PC-3 (cell line): Measurements from ENCODE around the gene GRIA1. TPM values are rescaled to one million over a fixed set of nuclear protein-coding genes. Genes with fewer than 3 reads are reported as not detected.

Source experiments
- ATAC-seq: fragments of 200-7000 bp; cut with Tn5 transposase; 2 replicates; pipeline ENCODE4 v1.9.1; 2020; ENCODE audit warnings: mild to moderate bottlenecking, moderate library complexity
- BruUV-seq: library from RNA; stranded (reverse); fragments of 400-500 nt; replicated peaks from 2 replicates; lab custom pipeline; 2021; lab: Mats Ljungman, UMichigan
- CTCF ChIA-PET: fragments of 300-600 bp; sonication (Branson Sonifier 250); formaldehyde crosslinking; loops from one replicate; lab custom pipeline; 2022; ENCODE audit warnings: antibody characterized with exemption; lab: Charles Lee
- POLR2A ChIA-PET: fragments of 300-600 bp; sonication (Branson Sonifier 250); formaldehyde crosslinking; loops from one replicate; lab custom pipeline; 2022; ENCODE audit warnings: antibody characterized with exemption; ENCODE audit not compliant: unreplicated experiment; lab: Charles Lee
- DNase-seq: peaks from one replicate; pipeline ENCODE4 v3.0.0-alpha.2; 2015
- H2AFZ ChIP-seq: fragments of 300-600 bp; sonication (generic); 2 replicates; pipeline ENCODE4 v1.6.0; 2016; ENCODE audit warnings: antibody characterized with exemption, low read length
- H3F3A ChIP-seq: fragments of 300-600 bp; sonication (generic); one replicate; pipeline ENCODE4 v1.6.0; 2017; ENCODE audit warnings: antibody characterized with exemption, low read length, control low read depth, mild to moderate bottlenecking; ENCODE audit not compliant: unreplicated experiment
- H3K27ac ChIP-seq: fragments of 300-600 bp; sonication (generic); 2 replicates; pipeline ENCODE4 v1.5.1; 2016; ENCODE audit warnings: mild to moderate bottlenecking, low read length
- H3K27me3 ChIP-seq: fragments of 300-600 bp; sonication (generic); 2 replicates; pipeline ENCODE4 v1.6.1; 2016; ENCODE audit warnings: low read length, mixed read lengths
- H3K36me3 ChIP-seq: fragments of 300-600 bp; sonication (generic); 2 replicates; pipeline ENCODE4 v1.6.1; 2016; ENCODE audit warnings: low read depth, mixed run types, low read length, mixed read lengths
- H3K4me1 ChIP-seq: fragments of 300-600 bp; sonication (generic); 2 replicates; pipeline ENCODE4 v1.5.1; 2016; ENCODE audit warnings: low read length; ENCODE audit not compliant: insufficient read depth
- H3K4me2 ChIP-seq: fragments of 300-600 bp; sonication (generic); 2 replicates; pipeline ENCODE4 v1.6.0; 2016; ENCODE audit warnings: low read length
- H3K4me3 ChIP-seq: fragments of 300-600 bp; sonication (generic); 2 replicates; pipeline ENCODE4 v1.5.1; 2016; ENCODE audit warnings: mild to moderate bottlenecking, low read length, mixed read lengths
- H3K79me2 ChIP-seq: fragments of 300-600 bp; sonication (generic); 2 replicates; pipeline ENCODE4 v1.6.1; 2017; ENCODE audit warnings: low read length, mixed read lengths
- H3K9ac ChIP-seq: fragments of 300-600 bp; sonication (generic); 2 replicates; pipeline ENCODE4 v1.6.0; 2016; ENCODE audit warnings: mild to moderate bottlenecking, low read length
- H3K9me2 ChIP-seq: fragments of 300-600 bp; sonication (generic); replicated peaks from 2 replicates; pipeline ENCODE4 v1.6.1; 2016; ENCODE audit warnings: mixed run types, low read length, mixed read lengths
- H3K9me3 ChIP-seq: fragments of 300-600 bp; sonication (generic); 2 replicates; pipeline ENCODE4 v1.6.1; 2016; ENCODE audit warnings: low read length, mixed read lengths
- H4K20me1 ChIP-seq: fragments of 300-600 bp; sonication (generic); 2 replicates; pipeline ENCODE4 v1.6.1; 2016; ENCODE audit warnings: low read length, mixed read lengths
- CTCF ChIP-seq: fragments of 300-600 bp; sonication (generic); conservative IDR thresholded peaks from 2 replicates; pipeline ENCODE4 v1.5.1; 2017; ENCODE audit warnings: antibody characterized with exemption, low read depth, mild to moderate bottlenecking, low read length
- EZH2 ChIP-seq: fragments of 300-600 bp; sonication (generic); IDR thresholded peaks from one replicate; pipeline ENCODE4 v1.6.1; 2017; ENCODE audit warnings: antibody characterized with exemption, mild to moderate bottlenecking, low read length; ENCODE audit not compliant: unreplicated experiment
- EZH2phosphoT487 ChIP-seq: fragments of 300-600 bp; sonication (generic); IDR thresholded peaks from 2 replicates; pipeline ENCODE4 v1.6.1; 2018; ENCODE audit warnings: mild to moderate bottlenecking, antibody characterized with exemption, low read length, borderline replicate concordance
- intact Hi-C: fragments of 100-400 bp; cut with micrococcal nuclease; formaldehyde crosslinking; loops from 2 replicates; pipeline ENCODE4 v1.9.0; 2023
- total RNA-seq: library from RNA; depleted of rRNA; stranded (reverse); fragments of >200 nt; gene quantifications from 2 replicates; pipeline ENCODE4 v1.2.3, GENCODE V29; 2014

GRIA1 gene
- total RNA-seq, 1 experiment from 2014 or later, result not detected

- POLR2A ChIA-PET, result no interaction called here
- H3K4me2 ChIP-seq, result no peak overlapping the region
- ATAC-seq, result no peak
- CTCF ChIA-PET, result no interaction called here
- H3K27ac ChIP-seq, result no peak overlapping the region
- H3K27me3 ChIP-seq, result no peaks in the 10 kb centered on the region
- H3K9me3 ChIP-seq, result no peaks in the 10 kb centered on the region
- H4K20me1 ChIP-seq, result no peaks in the 10 kb centered on the region
- no peak overlapping the region for H3K9ac ChIP-seq
- BruUV-seq, result no TSS peak
- H3F3A ChIP-seq, result no peaks in the 10 kb centered on the region
- intact Hi-C loops, result no loop called here
- H3K79me2 ChIP-seq, result no peaks in the 10 kb centered on the region
- H2AFZ ChIP-seq, result no peak overlapping the region
- H3K9me2 ChIP-seq, result no peaks in the 10 kb centered on the region
- H3K4me3 ChIP-seq, result no peak overlapping the region
- H3K4me1 ChIP-seq, result peaks cover 7% of the 10 kb centered on the region; the same call in 1 of the 2 replicates
- DNase-seq, result no peak
- H3K36me3 ChIP-seq, result no peaks in the 10 kb centered on the region
- TF ChIP-seq EZH2phosphoT487, result no peak
- TF ChIP-seq EZH2, result no peak
- no peak for TF ChIP-seq CTCF
Measured at GRCh38 chr5:153632748-153633290, 142.3 kb downstream of the GRIA1 start.

GRCh38 chr5:153636670-153637451, 146.4 kb downstream of the GRIA1 start:
- no peak overlapping the region for H2AFZ ChIP-seq
- H3K4me2 ChIP-seq, result no peak overlapping the region
- no peaks in the 10 kb centered on the region for H3K9me3 ChIP-seq
- BruUV-seq, result no TSS peak
- DNase-seq (no peak), ATAC-seq (no peak)
- no peak for TF ChIP-seq EZH2
- no peak for TF ChIP-seq EZH2phosphoT487
- TF ChIP-seq CTCF, result no peak
- no peaks in the 10 kb centered on the region for H3K27me3 ChIP-seq
- H3F3A ChIP-seq, result no peaks in the 10 kb centered on the region
- no peak overlapping the region for H3K9ac ChIP-seq
- H3K79me2 ChIP-seq, result no peaks in the 10 kb centered on the region
- no peak overlapping the region for H3K4me3 ChIP-seq
- no peaks in the 10 kb centered on the region for H4K20me1 ChIP-seq
- no peak overlapping the region for H3K27ac ChIP-seq
- POLR2A ChIA-PET, result no interaction called here
- intact Hi-C loops, result no loop called here
- H3K36me3 ChIP-seq, result no peaks in the 10 kb centered on the region
- H3K9me2 ChIP-seq, result no peaks in the 10 kb centered on the region
- H3K4me1 ChIP-seq, result no peaks in the 10 kb centered on the region
- CTCF ChIA-PET, result no interaction called here

GRCh38 chr5:153640293-153640692, 149.8 kb downstream of the GRIA1 start:
- POLR2A ChIA-PET, result no interaction called here
- intact Hi-C loops, result no loop called here

More at GRCh38 chr5:153640293-153640692, 149.8 kb downstream of the GRIA1 start:
- Histone ChIP-seq H3K4me1 (no peaks in the 10 kb centered on the region), H3K79me2 (no peaks in the 10 kb centered on the region), H3K36me3 (no peaks in the 10 kb centered on the region), H2AFZ (no peak overlapping the region), H3K9me2 (no peaks in the 10 kb centered on the region), H3K4me3 (no peak overlapping the region), H3F3A (no peaks in the 10 kb centered on the region), H3K9ac (no peak overlapping the region), H3K27me3 (no peaks in the 10 kb centered on the region), H3K9me3 (no peaks in the 10 kb centered on the region), H4K20me1 (no peaks in the 10 kb centered on the region), H3K4me2 (no peak overlapping the region), H3K27ac (no peak overlapping the region)
- no peak for DNase-seq
- CTCF ChIA-PET, result no interaction called here
- no TSS peak for BruUV-seq
- no peak for TF ChIP-seq EZH2phosphoT487
- no peak for TF ChIP-seq CTCF
- no peak for TF ChIP-seq EZH2
- ATAC-seq, result no peak
